Endometrial microvascular endothelial cells (primary cell): ENCODE data around the gene TRIL. TPM values are rescaled to one million over a fixed set of nuclear protein-coding genes. Genes with fewer than 3 reads are reported as not detected.

ENCODE experiments used
- in situ Hi-C: cut with HindIII; loops from 2 replicates; pipeline ENCODE4 v1.10.0; 2017; ENCODE audit warnings: low sequenced_read_pairs, low pct_unique_long_range_greater_than_20kb; ENCODE audit errors: inconsistent ontology term
- total RNA-seq: library from RNA; depleted of rRNA; stranded (reverse); fragments of >200 nt; gene quantifications from one replicate; pipeline ENCODE4 v1.2.3, GENCODE V29; 2015; ENCODE audit errors: inconsistent ontology term

TRIL gene, protein sequence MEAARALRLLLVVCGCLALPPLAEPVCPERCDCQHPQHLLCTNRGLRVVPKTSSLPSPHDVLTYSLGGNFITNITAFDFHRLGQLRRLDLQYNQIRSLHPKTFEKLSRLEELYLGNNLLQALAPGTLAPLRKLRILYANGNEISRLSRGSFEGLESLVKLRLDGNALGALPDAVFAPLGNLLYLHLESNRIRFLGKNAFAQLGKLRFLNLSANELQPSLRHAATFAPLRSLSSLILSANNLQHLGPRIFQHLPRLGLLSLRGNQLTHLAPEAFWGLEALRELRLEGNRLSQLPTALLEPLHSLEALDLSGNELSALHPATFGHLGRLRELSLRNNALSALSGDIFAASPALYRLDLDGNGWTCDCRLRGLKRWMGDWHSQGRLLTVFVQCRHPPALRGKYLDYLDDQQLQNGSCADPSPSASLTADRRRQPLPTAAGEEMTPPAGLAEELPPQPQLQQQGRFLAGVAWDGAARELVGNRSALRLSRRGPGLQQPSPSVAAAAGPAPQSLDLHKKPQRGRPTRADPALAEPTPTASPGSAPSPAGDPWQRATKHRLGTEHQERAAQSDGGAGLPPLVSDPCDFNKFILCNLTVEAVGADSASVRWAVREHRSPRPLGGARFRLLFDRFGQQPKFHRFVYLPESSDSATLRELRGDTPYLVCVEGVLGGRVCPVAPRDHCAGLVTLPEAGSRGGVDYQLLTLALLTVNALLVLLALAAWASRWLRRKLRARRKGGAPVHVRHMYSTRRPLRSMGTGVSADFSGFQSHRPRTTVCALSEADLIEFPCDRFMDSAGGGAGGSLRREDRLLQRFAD
- not detected for total RNA-seq

DNA sequence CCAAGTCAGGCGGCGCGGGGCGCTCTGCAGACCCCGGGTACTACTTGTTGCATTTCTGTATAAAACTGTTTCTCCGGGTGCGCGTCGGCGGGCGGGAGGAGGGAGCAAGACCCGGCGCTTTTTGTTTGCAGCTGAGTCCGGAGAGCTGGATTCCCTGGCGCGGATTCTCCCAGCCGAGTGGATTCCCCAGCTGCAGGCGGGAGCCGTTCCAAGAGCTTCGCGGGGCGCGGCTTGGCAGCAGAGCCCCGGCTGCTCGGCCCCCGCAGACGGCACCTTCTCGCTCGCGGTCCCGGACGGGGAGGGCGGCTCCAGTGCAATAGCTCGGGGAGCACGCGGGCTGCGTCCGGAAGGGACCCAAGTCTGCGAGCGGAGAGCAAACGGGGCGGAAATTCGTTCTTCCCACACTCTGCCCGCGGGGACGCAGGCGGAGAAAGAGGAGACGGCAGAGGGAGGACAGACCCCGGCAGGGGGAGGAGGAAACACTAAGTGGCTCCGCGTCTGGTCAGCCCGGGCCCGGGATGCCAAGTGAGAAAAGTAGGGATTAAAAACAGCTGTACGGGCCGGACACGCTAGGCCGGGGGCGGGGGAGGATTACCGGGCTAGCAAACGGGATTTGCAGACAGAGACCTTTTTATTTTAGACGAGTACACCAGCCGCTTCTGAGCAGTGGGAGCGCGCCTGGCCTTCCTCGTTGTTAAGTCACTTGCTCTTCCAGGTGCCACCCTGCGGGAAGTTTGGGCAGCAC, at the start of gene TRIL:
Gene TRIL, minus strand, starts transcription at position 96 of the 745 bp plus-strand sequence. CDS start 284 bp downstream, outside the sequence.
- in situ Hi-C loops: no loop called here

DNA sequence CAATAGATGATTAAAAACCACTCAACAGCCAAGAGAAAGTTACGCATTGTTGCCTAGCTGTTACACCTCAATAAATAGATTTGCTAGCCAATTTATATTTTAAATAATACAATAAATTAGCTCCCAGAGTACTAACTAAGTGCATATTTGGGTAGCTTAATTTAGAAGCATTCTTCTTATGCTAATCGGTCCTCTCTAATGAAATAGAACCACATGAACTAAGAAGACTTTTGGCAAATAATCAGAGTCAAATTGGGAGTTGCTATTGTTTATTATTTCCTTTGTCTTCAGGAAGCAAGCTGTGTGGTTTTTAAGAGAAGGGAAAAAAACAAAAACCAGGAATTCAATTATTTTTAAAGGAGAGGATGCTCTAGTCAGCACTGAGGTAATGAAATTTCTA, 49.0 kb upstream of the TRIL start:
- in situ Hi-C loops: no loop called here

DNA sequence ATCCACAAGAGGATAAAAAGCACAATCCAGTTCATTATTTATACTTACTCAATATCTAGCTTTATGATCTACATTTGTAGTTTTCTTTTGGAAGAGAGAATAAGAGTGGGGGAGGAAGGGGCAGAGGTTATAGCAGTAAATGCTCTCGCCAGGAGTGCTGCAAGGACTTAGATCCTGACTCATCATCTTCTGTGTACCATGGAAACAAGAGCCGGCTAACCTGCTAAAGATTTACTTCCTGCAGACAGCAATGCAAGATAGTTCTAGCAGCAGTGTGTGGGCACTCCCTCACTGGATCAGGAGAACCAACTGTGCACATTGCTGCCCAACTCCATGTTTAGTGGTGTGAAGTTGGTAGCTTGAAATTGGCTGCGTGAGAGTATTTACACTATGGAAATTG, 47.7 kb upstream of the TRIL start:
- in situ Hi-C loops: no loop called here

DNA sequence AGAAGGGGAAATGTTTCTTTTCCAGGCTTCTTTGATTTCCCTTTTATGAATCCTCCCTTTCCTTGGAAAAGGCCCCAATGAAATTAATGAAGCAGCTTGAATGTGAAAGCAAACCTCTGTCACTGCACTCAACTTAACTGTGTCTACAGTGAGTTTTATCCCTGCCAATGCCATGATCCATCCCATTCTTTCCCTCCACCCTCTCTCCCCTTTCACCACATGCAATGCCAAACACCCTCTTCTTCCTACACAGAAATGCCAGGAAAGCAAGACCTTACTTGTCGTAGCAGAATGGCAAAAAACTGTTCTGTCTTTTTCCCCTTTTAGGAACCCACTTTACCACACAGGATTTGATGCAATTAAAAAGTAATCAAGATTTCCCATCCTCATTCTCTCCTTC, 47.3 kb upstream of the TRIL start:
- in situ Hi-C loops: no loop called here

DNA sequence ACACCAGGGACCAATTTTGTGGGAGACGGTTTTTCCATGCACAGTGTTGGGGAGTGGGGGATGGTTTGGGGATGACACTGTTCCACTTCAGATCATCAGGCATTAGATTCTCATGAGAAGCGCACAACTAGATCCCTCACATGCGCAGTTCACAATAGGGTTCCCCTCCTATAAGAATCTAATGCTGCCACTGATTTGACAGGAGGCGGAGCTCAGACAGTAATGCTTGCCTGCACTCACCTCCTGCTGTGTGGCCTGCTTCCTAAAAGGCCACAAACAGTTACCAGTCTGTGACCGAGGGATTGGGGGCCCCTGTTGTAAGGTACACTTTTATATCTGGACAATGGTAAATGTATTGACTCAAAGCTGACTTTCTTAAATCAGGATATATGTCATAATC, 45.6 kb upstream of the TRIL start:
- in situ Hi-C loops: no loop called here

DNA sequence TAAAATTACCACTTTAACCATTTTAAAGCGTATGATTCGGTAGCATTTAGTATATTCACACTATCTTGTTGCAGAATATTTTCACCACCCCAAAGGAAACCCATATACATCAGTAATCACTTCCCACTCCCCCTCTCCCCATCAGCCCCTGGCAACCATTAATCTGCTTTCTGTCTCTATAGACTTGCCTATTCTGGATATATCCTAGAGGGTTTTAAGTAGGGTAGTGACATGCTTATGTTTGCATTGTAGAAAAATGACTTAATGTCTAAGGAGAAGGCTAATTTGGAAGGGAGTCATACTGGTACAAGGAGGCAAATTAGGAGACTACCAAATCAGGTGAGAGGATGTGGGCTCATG, 42.6 kb upstream of the TRIL start:
- in situ Hi-C loops: no loop called here

DNA sequence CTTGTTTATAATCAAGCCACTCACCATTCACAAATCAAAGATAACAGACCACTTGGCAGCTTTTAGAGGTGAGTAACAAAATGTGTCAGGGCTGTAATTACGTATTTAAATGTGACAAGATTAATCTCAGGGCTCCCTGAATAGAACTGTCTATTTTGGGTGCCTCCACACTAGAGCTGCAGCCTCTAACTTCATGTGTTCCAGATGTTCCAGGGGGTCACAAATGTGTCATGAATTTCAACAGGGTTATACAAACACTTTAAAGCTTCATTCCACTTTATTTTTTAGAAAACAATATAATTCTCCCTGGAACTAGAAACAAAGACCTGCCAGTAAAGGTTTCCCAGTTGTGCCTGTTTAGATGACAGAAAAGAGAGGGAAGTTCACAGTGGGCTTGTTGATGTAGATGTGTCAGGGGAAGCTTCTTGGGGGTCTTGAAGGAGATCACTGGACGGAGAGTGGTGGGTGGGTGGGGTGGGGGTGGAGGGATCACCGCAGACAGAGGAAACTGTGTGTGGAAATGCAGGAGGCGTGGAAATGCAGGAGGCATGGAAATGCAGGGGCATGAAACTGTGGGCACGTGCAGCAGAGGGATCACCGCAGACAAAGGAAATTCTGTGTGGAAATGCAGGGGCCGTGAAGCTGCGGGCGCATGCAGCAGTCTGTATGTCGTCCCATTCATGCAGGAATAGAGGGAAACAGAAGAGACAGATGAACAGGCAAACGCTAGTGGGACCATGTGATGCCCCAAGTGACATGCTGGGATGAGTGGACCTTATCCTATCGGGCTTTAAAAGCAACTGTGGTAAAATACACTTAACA, 42.0 kb upstream of the TRIL start:
- in situ Hi-C loops: no loop called here

DNA sequence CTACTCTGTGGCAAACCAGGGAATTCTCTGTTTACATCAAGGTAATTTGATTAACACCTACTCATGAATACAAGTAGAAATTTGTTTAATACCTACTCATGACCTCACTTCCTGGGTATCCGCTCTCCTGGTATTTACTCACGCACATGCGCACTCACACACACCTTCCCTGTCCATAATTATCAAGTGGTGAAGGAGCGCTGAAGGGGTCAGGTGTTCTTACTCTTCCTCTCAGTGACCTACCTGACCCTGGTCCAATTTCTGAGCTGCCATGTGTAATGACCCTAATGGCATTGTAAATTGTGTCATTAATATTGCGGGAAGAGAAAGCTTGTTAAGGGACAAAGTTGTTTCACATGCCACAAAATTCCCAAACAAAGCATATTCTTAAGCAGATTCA, 41.3 kb upstream of the TRIL start:
- in situ Hi-C loops: no loop called here

DNA sequence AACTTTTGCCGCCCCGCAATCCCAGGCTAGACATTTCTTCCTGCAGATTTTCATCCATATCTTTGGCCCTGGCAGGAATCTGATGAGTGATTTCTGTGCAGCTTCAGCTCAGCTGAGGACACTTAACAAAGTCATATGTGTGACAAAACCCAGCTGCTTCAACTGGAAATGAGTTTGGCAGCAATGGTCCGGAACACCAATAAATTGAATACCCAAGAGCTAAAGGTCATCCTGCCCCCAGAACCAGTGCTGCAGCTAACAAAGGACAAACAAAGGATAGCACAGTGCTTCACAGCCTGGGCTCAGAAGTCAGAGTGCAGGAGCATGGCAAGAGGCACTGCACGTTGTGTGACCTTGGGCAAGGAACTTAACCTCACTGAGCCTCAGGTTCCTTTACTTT, 40.0 kb upstream of the TRIL start:
- in situ Hi-C loops: no loop called here

DNA sequence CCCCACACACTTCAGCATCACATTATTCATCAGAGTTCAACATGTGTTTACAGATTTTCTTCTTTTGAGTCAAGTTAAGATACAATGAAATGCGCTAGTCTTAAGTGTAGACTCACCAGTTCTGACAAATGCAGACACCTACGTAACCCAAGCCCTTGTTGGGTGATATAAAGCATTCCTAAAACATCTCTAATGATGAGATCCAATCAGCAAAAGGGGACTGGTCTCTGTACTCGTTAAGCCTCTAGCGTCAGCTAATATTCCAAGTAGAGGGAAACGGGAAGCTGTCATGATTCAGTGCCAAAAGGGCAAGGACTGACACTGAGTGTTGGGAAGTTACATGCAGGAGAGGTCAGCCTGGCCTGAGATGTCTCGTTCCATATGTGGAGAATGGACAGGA, 38.7 kb upstream of the TRIL start:
- in situ Hi-C loops: no loop called here

DNA sequence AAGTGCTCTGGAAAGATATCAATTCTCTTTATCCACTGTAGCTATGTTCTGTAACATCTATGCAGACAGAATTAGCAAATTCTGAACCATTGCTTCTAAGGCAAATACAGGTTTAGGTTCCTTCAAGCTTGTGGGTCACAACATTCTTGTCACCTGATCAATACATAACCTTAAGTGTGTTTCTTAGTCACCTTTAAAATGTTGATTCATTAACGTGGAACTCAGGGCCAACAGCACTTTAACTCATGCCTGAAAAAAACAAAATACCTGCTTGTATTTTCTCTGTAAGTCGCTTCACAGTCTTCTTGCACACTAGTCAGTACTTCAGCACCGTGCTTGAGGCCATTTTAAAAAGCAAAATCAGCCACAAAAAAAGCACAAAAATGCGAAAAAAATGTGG, 35.2 kb upstream of the TRIL start:
- in situ Hi-C loops: no loop called here

DNA sequence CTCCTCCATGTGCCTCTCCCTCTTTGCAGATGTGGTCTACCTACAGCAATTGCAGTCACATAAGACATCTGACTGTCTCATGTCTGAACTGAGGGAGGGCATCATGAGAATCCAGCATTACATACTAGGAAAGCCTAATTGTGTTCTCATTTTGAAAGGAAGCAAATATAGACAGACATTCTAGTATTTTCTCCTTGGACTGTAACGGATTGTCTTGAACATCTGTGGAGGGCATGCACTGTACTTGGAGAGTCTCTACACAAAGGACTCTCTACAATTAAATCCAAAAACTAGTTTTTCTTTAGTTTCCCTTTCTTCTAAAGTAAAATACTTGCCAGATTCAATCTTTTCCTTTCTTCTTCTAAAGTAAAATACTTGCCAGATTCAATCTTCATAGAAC, 34.7 kb upstream of the TRIL start:
- in situ Hi-C loops: no loop called here

DNA sequence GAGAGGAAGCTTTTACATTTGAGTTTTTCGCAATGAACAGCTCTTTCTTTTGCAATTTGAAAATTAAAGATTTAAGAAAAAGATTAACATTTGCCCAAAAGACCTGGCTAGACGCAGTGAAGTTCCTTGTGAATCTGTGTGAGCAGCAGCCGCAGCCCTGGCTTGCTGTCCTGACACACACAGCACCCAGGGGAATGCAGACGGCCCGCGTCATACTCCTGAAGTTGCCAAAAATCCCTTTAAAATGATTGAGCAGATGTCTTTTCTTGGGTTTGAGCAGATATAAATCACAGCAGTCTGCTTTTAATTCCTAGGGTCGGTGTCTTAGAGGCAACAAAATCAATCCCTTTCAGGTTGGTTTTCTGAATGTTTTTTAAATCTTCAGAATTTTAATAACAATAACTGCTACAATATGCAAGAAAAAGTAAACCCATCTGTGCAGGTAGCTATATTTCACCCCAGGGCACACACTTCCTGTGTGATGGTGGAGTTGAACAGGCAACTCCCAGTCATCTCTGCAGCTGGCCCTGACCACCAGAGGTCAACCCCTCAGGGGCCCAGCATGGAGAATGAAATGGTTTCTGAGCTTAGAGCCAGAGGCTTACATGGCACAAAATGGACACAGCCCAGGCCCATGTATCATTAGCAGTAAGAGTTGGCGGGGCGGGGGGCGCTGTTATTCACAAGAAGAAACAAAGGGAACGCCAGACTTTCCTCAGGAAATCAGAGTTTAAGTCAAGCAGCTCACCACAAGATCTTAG, 32.2 kb upstream of the TRIL start:
- in situ Hi-C loops: no loop called here

DNA sequence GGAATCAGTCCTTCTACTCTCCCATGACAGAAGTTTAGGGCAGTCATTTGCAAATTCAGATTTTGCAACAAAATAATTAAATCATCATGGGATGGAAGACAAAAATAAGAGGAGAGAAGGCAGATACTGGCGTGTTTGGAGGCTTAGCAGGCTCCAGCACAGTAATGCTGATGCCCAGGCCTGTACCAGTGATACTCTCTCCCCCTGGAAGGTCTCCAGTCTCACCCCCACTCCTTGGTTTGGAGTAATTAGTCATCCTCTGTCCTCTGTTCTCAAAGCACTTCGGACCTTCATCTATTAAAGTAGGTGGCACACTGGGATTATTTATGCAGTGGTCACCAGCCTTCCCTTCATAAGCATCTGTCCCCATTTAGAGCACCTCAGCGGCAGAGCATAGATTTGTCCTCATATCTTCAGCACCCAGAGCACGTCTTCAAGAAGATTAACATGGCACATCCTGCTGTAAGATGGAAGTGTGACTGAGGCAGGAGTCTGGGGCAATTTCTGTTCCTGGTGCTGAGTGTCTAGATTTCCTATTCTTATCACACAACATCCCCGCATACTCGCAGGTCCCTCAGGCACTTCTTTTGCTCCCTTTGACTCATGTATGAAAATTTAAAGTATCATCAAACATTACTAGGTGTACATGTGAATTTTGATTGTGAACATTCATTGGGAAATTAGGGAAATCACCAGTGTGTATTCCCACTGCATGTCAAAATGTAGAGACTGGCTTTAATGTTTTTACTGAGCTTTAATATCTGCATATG, 31.3 kb upstream of the TRIL start:
- in situ Hi-C loops: no loop called here

DNA sequence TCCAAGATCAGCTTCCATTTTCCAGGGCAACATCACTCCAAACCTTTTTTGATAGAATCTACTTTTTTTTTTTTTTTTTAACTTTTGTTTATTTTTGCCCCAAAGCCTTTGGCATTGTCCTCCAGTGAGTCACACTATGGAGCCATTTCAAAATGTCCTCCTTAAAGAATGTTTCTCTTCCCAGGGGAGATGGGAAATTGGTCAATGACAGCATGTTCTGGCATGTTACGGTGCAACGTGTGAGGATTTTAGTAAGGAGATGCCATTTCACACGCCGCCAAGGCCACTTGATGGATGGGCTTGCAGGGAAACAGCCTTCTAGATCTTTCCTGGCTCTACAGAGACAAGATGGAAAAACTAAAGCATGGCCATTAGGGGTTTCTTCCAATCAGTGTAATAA, 30.7 kb upstream of the TRIL start:
- in situ Hi-C loops: no loop called here

DNA sequence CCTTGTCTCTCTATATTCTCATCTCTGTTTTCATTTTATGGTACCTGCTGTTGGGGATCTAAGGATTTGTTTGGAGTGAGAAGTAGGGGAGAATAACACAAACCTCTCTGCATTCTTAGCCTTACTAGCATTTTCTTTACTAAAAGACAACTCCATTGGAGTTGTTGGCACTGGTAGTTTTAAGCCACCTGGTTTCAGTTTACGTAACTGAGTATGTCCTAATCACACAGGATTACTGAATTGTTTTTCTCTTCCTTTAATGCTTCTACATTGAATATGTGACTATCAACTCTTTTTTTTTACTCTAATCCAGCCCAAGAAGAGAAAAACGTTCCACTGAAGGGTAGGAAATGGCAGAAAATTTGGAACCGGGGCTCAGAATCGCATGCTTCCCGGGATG, 30.0 kb upstream of the TRIL start:
- in situ Hi-C loops: no loop called here

DNA sequence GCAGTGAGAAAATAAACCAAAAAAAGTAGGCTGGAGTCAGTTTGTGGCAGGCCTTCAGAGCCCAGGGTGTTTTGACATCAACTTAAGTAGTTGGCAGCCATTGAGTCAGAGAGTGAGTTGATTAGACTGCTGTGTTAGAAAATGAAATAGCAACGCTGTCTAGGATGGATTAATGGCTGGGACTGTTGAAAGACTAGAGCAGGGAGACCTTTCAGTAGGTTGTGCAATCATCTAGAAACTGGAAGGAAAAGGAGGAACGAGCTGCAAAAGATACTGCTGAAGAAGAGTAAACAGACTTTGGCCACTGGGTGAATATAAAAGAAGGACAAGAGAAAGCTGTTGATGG, 28.6 kb upstream of the TRIL start:
- in situ Hi-C loops: no loop called here
